ENCODE results near the gene LRRC42.
A peak's percentile ranks its signal among the peaks of the same experiment; 100 is the strongest.
"Not testable (repeated sequence)": the region's sequence is repeated elsewhere in the genome, so short reads cannot be mapped to it uniquely, and the experiment has no call there.

LRRC42 gene

GRCh38 chr1:53968125-53968513 is 22.0 kb downstream of the LRRC42 start:
- no peak for DNase-seq

GRCh38 chr1:53969323-53969722 is 23.2 kb downstream of the LRRC42 start:
- DNase-seq, result not testable (repeated sequence)

- DNase-seq, result no peak
These were observed 25.6 kb downstream of the LRRC42 start for GRCh38 chr1:53971718-53972117.

GRCh38 chr1:53975861-53976260 is 29.7 kb downstream of the LRRC42 start:
- no peak for DNase-seq

- no peak for DNase-seq
These were observed 33.7 kb downstream of the LRRC42 start for GRCh38 chr1:53979712-53980450.

- no peak for DNase-seq
These were observed 35.1 kb downstream of the LRRC42 start for GRCh38 chr1:53981220-53981619.

GRCh38 chr1:53982034-53982762 is 36.0 kb downstream of the LRRC42 start:
- DNase-seq, result peak; percentile 28

GRCh38 chr1:53982763-53983104 is 36.6 kb downstream of the LRRC42 start:
- DNase-seq, result no peak

- no peak for DNase-seq
These were observed 38.6 kb downstream of the LRRC42 start for GRCh38 chr1:53984726-53985125.

- no peak for DNase-seq
These were observed 40.3 kb downstream of the LRRC42 start for GRCh38 chr1:53986458-53986857.

- no peak for DNase-seq
These were observed 41.7 kb downstream of the LRRC42 start for GRCh38 chr1:53987880-53988279.

GRCh38 chr1:53992085-53992874 is 46.1 kb downstream of the LRRC42 start:
- no peak for DNase-seq

- DNase-seq, result not testable (repeated sequence)
These were observed 48.4 kb downstream of the LRRC42 start for GRCh38 chr1:53994516-53994915.

GRCh38 chr1:53995683-53996082 is 49.5 kb downstream of the LRRC42 start:
- DNase-seq, result no peak

GRCh38 chr1:53998223-53998622 is 52.1 kb downstream of the LRRC42 start:
- DNase-seq, result no peak

- DNase-seq, result no peak
These were observed 53.8 kb downstream of the LRRC42 start for GRCh38 chr1:53999920-54000319.

- DNase-seq, result no peak
These were observed 55.4 kb downstream of the LRRC42 start for GRCh38 chr1:54001591-54001990.

GRCh38 chr1:54002544-54003248 is 56.5 kb downstream of the LRRC42 start:
- no peak for DNase-seq

- no peak for DNase-seq
These were observed 57.1 kb downstream of the LRRC42 start for GRCh38 chr1:54003249-54003646.

- not testable (repeated sequence) for DNase-seq
These were observed 57.8 kb downstream of the LRRC42 start for GRCh38 chr1:54003750-54004480.

GRCh38 chr1:54004481-54005049 is 58.4 kb downstream of the LRRC42 start:
- no peak for DNase-seq

GRCh38 chr1:54006508-54006907 is 60.4 kb downstream of the LRRC42 start:
- no peak for DNase-seq
